Karpas-422 (cell line): ENCODE results near the gene RERG. TPM values are rescaled to one million over a fixed set of nuclear protein-coding genes. Genes with fewer than 3 reads are reported as not detected.
A peak's percentile ranks its signal among the peaks of the same experiment; 100 is the strongest.

Source experiments
- DNase-seq: peaks from one replicate; pipeline ENCODE4 v3.0.0-alpha.2; 2015
- H2AFZ ChIP-seq: fragments of 200-600 bp; sonication (generic); 2 replicates; pipeline ENCODE4 v1.6.1; 2014; ENCODE audit warnings: antibody characterized with exemption, low read length, mixed read lengths
- H3K27ac ChIP-seq: fragments of 200-600 bp; sonication (generic); 2 replicates; pipeline ENCODE4 v1.5.1; 2014; ENCODE audit warnings: mild to moderate bottlenecking, low read length, moderate library complexity
- H3K27me3 ChIP-seq: fragments of 200-600 bp; sonication (generic); 2 replicates; pipeline ENCODE4 v1.6.1; 2014; ENCODE audit warnings: low read length, mixed read lengths
- H3K36me3 ChIP-seq: fragments of 200-600 bp; sonication (generic); 2 replicates; pipeline ENCODE4 v1.6.1; 2014; ENCODE audit warnings: low read length, mixed read lengths; ENCODE audit not compliant: insufficient read depth
- H3K4me1 ChIP-seq: fragments of 200-600 bp; sonication (generic); 2 replicates; pipeline ENCODE4 v1.6.1; 2014; ENCODE audit warnings: mild to moderate bottlenecking, low read length, mixed read lengths
- H3K4me2 ChIP-seq: fragments of 200-600 bp; sonication (generic); 2 replicates; pipeline ENCODE4 v1.6.1; 2014; ENCODE audit warnings: low read length, low read depth, mild to moderate bottlenecking; ENCODE audit not compliant: poor library complexity, severe bottlenecking
- H3K4me3 ChIP-seq: fragments of 200-600 bp; sonication (generic); 2 replicates; pipeline ENCODE4 v1.5.1; 2014; ENCODE audit warnings: mild to moderate bottlenecking, antibody characterized with exemption, low read length, mixed read lengths
- H3K79me2 ChIP-seq: fragments of 200-600 bp; sonication (generic); 2 replicates; pipeline ENCODE4 v1.6.1; 2014; ENCODE audit warnings: mild to moderate bottlenecking, low read length, mixed read lengths
- H3K9ac ChIP-seq: fragments of 200-600 bp; sonication (generic); 2 replicates; pipeline ENCODE4 v1.6.0; 2014; ENCODE audit warnings: low read length
- H3K9me2 ChIP-seq: fragments of 200-600 bp; sonication (generic), shearing (Covaris generic); replicated peaks from 2 replicates; pipeline ENCODE4 v1.6.0; 2014; ENCODE audit warnings: mild to moderate bottlenecking, low read length, moderate library complexity; ENCODE audit not compliant: insufficient read depth
- H3K9me3 ChIP-seq: fragments of 300-700, 200-600 bp; sonication (generic); 2 replicates; pipeline ENCODE4 v1.6.1; 2014; ENCODE audit warnings: low read length, mixed read lengths
- H4K20me1 ChIP-seq: fragments of 200-600 bp; sonication (generic); 2 replicates; pipeline ENCODE4 v1.6.1; 2014; ENCODE audit warnings: mild to moderate bottlenecking, antibody characterized with exemption, low read length, low read depth; ENCODE audit not compliant: insufficient read depth
- total RNA-seq: library from RNA; depleted of rRNA; stranded (reverse); fragments of >200 nt; shearing (Covaris generic); gene quantifications from 2 replicates; pipeline ENCODE4 v1.2.3, GENCODE V29; 2014; ENCODE audit warnings: low replicate concordance; rRNA removed

The RERG gene, protein sequence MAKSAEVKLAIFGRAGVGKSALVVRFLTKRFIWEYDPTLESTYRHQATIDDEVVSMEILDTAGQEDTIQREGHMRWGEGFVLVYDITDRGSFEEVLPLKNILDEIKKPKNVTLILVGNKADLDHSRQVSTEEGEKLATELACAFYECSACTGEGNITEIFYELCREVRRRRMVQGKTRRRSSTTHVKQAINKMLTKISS
- not detected in 2 replicates for total RNA-seq

DNA sequence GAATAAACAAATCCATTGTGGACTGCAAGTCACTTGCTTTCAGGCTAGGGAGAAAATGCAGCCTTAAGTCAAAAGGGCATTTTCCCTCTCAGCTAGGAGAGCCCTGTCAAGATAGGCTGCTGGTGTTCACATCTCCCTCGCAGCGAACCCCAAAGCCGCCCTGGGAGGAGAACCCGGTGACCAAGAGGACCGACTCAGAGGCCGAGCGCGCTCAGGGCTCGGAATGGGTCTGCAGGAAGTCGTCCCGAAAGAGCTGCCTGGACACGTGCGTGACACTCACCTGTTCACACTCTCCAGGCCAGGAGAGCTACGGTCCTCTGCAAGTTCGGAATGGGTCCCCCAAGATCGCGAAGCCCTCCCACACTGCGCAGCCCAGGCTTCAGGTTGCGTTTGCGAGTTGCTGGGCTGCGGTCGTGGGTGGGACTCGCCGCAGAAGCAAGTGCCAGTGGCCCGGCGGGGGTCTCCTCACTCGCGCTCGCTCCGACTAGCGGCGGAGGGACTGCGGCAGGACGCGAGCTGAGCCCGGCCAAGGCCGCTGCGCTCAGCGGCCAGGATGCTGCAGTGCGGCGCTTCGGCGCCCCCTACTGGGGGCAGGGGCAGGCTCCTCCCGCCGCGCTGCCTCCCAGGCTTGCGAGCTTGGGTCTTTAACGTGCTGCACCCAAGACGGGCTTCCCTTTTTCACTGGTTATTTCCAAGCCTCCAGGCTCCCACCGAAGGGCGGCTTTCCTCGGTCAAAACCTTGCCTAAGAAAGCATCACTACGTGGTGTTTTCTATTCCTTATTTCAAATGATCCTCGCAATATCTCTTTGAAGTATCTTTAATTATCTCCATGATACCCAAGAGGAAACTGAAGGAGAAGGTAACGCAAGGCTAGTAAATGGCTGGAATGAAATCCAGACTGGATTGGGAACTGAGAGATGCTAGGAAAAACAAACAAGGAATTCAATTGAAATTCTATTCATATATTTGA lies at the start of gene RERG:
TSS of gene RERG (minus strand) at position 503 of the 971 bp plus-strand sequence. CDS start 3,928 bp downstream, outside the sequence.
- Histone ChIP-seq H3K27ac (no peak within 1 kb of the TSS), H3K4me1 (no peaks in the 10 kb centered on the region), H3K9ac (no peak within 1 kb of the TSS), H3K79me2 (no peaks in the 10 kb centered on the region), H3K4me2 (no peak within 1 kb of the TSS), H3K9me2 (no peaks in the 10 kb centered on the region), H2AFZ (no peak within 1 kb of the TSS), H3K9me3 (no peaks in the 10 kb centered on the region), H3K36me3 (no peaks in the 10 kb centered on the region), H4K20me1 (no peaks in the 10 kb centered on the region), H3K4me3 (no peak within 1 kb of the TSS), H3K27me3 (no peaks in the 10 kb centered on the region)
- peak; percentile 75 for DNase-seq

DNA sequence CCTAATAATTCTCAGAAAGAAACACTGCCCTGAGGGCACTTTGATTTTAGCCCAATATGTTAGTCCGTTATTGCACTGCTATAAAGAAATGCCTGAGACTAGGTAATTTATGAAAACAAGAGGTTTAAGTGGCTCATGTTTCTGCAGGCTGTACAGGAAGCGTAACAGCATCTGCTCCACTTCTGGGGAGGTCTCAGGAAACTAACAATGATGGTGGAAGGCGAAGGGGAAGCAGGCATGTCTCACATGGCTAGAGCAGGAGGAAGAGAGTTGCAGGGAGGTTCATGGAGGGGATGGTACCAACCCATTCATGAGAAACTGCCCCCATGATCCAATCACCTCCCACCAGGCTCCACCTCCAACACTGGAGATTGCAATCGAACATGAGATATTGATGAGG lies 49.4 kb upstream of the RERG start:
- Histone ChIP-seq H3K4me2 (no peak overlapping the region), H3K9me2 (no peaks in the 10 kb centered on the region), H3K9ac (no peak overlapping the region), H4K20me1 (no peaks in the 10 kb centered on the region), H3K27me3 (no peaks in the 10 kb centered on the region), H3K36me3 (no peaks in the 10 kb centered on the region), H3K79me2 (no peaks in the 10 kb centered on the region), H3K4me1 (no peaks in the 10 kb centered on the region), H3K27ac (no peak overlapping the region), H3K9me3 (no peaks in the 10 kb centered on the region), H2AFZ (no peak overlapping the region), H3K4me3 (no peak overlapping the region)
- DNase-seq = no peak

DNA sequence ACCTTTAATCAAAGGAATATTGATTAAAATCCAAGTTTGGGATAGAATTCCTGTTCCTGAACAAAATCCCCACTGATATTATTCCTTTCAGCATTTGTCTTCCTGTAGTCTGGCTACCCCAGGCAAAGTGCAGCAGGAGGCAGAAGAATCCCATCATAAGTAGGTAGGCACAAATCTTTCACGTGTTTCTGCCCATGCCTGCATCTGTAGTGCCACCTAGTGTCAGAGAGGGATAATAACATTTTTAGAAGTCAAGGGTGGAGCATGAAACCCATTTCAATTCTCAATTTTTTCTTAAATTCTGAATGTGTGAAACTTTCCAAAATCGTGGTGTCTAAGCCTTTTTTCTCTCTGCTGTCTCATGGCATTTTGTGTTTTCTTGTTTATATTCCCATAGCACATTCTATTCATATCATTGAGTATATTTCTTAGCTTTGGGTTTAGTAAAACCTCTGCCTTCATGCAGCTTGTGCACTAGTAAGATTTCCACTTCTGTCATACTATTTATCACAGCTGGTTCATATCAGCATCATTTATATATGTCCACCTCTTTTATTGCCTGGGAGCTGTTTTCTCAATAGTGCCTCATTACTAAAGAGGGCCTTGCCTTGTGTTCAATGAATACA lies 47.8 kb upstream of the RERG start:
- peak; percentile 83 for DNase-seq
- no peak overlapping the region for H3K4me3 ChIP-seq
- H3K27ac ChIP-seq = no peak overlapping the region
- no peaks in the 10 kb centered on the region for H3K9me2 ChIP-seq
- H3K79me2 ChIP-seq = no peaks in the 10 kb centered on the region
- no peak overlapping the region for H2AFZ ChIP-seq
- no peaks in the 10 kb centered on the region for H4K20me1 ChIP-seq
- no peaks in the 10 kb centered on the region for H3K27me3 ChIP-seq
- H3K9me3 ChIP-seq = no peaks in the 10 kb centered on the region
- H3K9ac ChIP-seq = no peak overlapping the region
- no peaks in the 10 kb centered on the region for H3K36me3 ChIP-seq
- no peaks in the 10 kb centered on the region for H3K4me1 ChIP-seq
- no peak overlapping the region for H3K4me2 ChIP-seq

DNA sequence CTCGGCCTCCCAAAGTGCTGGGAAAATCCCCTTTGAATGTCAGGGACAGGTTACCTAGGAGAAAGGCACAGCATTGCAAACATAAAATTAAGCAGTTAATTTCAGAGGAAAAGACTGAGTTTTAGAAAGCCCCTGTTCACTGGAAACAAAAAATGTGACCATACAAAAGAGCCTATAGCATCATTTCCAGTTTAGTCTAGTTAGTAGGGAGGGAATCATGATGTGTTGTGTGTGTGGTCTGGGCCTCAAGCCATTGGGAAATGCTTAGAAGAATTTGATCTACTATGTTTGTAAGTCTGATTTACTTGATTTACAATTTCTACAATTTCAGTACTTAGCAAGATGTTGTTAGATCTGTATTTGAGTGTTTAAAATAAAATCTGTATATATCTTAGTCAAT lies 47.1 kb upstream of the RERG start:
- no peak overlapping the region for H3K9ac ChIP-seq
- H3K4me3 ChIP-seq = no peak overlapping the region
- H3K4me1 ChIP-seq = no peaks in the 10 kb centered on the region
- no peaks in the 10 kb centered on the region for H3K36me3 ChIP-seq
- H3K79me2 ChIP-seq = no peaks in the 10 kb centered on the region
- H2AFZ ChIP-seq = no peak overlapping the region
- H3K9me3 ChIP-seq = no peaks in the 10 kb centered on the region
- no peaks in the 10 kb centered on the region for H3K9me2 ChIP-seq
- no peak for DNase-seq
- H3K27ac ChIP-seq = no peak overlapping the region
- H3K27me3 ChIP-seq = no peaks in the 10 kb centered on the region
- H3K4me2 ChIP-seq = no peak overlapping the region
- H4K20me1 ChIP-seq = no peaks in the 10 kb centered on the region

DNA sequence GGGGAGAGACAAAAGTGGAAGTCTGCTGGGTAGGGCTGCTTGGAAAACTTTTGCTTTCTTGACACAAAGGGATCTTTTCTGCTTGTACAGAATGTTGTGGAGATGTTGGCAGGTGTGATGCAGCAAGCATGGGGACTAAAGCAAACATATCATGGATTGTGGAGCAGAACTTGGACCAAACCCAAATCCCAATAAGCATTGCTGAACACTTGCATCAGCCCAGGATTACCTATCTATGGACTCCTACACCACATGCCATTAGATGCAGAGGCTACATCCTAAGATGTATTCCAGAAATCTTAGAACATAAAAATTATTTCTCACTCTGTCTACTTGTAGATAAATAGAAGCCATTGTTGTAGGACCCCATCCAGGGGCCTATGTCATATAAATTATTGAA lies 44.7 kb upstream of the RERG start:
- no peak overlapping the region for H3K9ac ChIP-seq
- H3K4me1 ChIP-seq = no peaks in the 10 kb centered on the region
- no peak overlapping the region for H3K4me2 ChIP-seq
- no peak overlapping the region for H3K4me3 ChIP-seq
- H3K79me2 ChIP-seq = no peaks in the 10 kb centered on the region
- H3K27me3 ChIP-seq = no peaks in the 10 kb centered on the region
- H3K9me3 ChIP-seq = no peaks in the 10 kb centered on the region
- no peak for DNase-seq
- H2AFZ ChIP-seq = no peak overlapping the region
- H3K27ac ChIP-seq = no peak overlapping the region
- H3K9me2 ChIP-seq = no peaks in the 10 kb centered on the region
- no peaks in the 10 kb centered on the region for H3K36me3 ChIP-seq
- H4K20me1 ChIP-seq = no peaks in the 10 kb centered on the region

DNA sequence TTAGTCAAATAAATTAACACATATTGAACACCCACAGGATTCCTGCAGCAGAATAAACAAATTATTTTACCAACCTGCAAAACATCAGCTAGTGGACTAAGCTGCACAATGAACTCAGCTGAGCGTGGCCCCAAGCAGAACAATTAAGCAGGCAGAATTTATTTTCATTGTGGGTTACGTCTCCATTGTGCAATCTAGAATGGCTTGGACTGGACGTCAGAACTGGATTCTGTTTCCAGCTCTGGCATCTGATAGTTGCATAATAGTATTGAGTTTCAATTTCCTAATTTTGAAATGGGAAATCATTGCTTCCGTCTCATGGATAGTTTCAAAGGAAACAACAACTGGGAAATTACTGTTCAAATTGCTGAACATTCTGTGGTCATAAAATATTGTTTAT lies 35.5 kb upstream of the RERG start:
- Histone ChIP-seq H3K4me1 (no peaks in the 10 kb centered on the region), H3K9me2 (no peaks in the 10 kb centered on the region), H2AFZ (no peak overlapping the region), H3K9me3 (no peaks in the 10 kb centered on the region), H3K4me2 (no peak overlapping the region), H3K79me2 (no peaks in the 10 kb centered on the region), H3K27me3 (no peaks in the 10 kb centered on the region), H3K9ac (no peak overlapping the region), H3K4me3 (no peak overlapping the region), H4K20me1 (no peaks in the 10 kb centered on the region), H3K27ac (no peak overlapping the region), H3K36me3 (no peaks in the 10 kb centered on the region)
- DNase-seq = no peak

DNA sequence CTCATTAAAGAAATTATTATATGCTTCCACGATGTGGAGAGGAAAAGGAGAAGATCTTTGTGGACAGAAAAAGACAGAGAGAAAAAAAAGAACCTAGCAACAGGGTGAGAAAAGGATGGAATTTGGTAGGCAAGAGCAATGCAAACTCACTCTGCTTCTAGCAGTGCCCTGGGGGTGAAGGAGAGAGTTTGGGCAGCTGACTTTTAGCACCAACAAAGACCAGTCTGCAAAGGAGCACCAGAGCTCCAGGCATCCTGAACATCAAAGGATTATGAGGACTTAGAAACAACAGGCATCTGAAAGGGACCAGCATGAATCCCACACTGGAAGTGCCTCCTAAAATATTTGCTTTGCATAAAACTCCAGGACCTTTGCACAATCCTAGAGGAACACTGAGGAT lies 32.8 kb upstream of the RERG start:
- Histone ChIP-seq H3K4me2 (no peak overlapping the region), H3K9ac (no peak overlapping the region), H3K9me3 (no peaks in the 10 kb centered on the region), H3K4me3 (no peak overlapping the region), H3K9me2 (no peaks in the 10 kb centered on the region), H3K27ac (no peak overlapping the region), H2AFZ (no peak overlapping the region), H3K27me3 (no peaks in the 10 kb centered on the region), H3K36me3 (no peaks in the 10 kb centered on the region), H4K20me1 (no peaks in the 10 kb centered on the region), H3K4me1 (no peaks in the 10 kb centered on the region), H3K79me2 (no peaks in the 10 kb centered on the region)
- DNase-seq = no peak

DNA sequence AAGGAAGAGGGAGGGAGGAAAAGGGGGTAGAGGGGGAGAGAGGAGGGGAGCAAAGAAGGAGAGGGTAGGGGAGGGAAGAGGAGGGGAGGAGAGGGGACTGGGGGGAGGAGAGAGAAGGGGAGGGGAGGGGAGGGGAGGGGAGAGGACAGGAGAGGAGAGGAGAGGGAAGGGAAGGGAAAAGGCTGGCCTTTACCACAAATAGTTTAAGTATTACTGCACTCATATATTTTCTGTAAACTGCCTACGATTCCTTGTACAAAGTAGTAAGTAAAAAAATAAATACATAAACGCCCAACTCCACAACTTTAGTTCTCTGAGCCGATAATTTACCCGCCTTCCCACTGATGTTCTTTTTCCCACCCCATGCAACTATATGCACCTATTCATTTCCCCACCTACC lies 23.7 kb upstream of the RERG start:
- Histone ChIP-seq H3K9me3 (no peaks in the 10 kb centered on the region), H3K9me2 (no peaks in the 10 kb centered on the region), H3K27ac (no peak overlapping the region), H3K4me2 (no peak overlapping the region), H3K4me3 (no peak overlapping the region), H3K4me1 (no peaks in the 10 kb centered on the region), H3K36me3 (no peaks in the 10 kb centered on the region), H4K20me1 (no peaks in the 10 kb centered on the region), H3K9ac (no peak overlapping the region), H3K27me3 (no peaks in the 10 kb centered on the region), H3K79me2 (no peaks in the 10 kb centered on the region), H2AFZ (no peak overlapping the region)
- DNase-seq = no peak
